Left colon (tissue), 2 donors: Measurements from ENCODE around the gene ARHGAP26. TPM values are rescaled to one million over a fixed set of nuclear protein-coding genes. Genes with fewer than 3 reads are reported as not detected.
A peak's percentile ranks its signal among the peaks of the same experiment; 100 is the strongest.

Source experiments
- ATAC-seq: fragments of 200-7000 bp; cut with Tn5 transposase; one replicate; pipeline ENCODE4 v1.9.1; 2020; ENCODE audit warnings: mild to moderate bottlenecking, moderate library complexity
- DNase-seq, 2 donors: peaks; one replicate each; pipeline ENCODE4 v3.0.0-alpha.2; 2020
- intact Hi-C, 2 donors: fragments of 100-400 bp; cut with DNase I in 1 of 2; cut with micrococcal nuclease in 1 of 2; formaldehyde crosslinking; loops; one replicate each; pipeline versions ENCODE4 v1.11.2 to v1.14.0; 2022; cut with DNase I, micrococcal nuclease
- total RNA-seq, 2 donors: library from RNA; stranded (reverse); fragmentation: NEBNext Ultra II Directional; extraction: Animal tissue kit (Norgen Biotek cat#: 25700); gene quantifications; one replicate each; pipeline ENCODE4 v1.2.1, GENCODE V29; 2021
- donor health status: DM: no; HTN: no; CAD: no.
- donor health status: DM: yes; HTN: yes; CAD: no.

Gene ARHGAP26
- total RNA-seq, 2 donors from 2014 or later = 71.6 to 85.1 TPM

- intact Hi-C loops = no loop called here
- DNase-seq = no peak
- ATAC-seq = no peak
Observed at GRCh38 chr5:143209881-143210395, 439.8 kb downstream of the ARHGAP26 start.

GRCh38 chr5:143210576-143210975 lies 440.4 kb downstream of the ARHGAP26 start:
- intact Hi-C loops = no loop called here
- ATAC-seq (no peak), DNase-seq (no peak)

- intact Hi-C loops = no loop called here
- ATAC-seq (no peak), DNase-seq (no peak)
Observed at GRCh38 chr5:143212261-143212660, 442.1 kb downstream of the ARHGAP26 start.

DNA sequence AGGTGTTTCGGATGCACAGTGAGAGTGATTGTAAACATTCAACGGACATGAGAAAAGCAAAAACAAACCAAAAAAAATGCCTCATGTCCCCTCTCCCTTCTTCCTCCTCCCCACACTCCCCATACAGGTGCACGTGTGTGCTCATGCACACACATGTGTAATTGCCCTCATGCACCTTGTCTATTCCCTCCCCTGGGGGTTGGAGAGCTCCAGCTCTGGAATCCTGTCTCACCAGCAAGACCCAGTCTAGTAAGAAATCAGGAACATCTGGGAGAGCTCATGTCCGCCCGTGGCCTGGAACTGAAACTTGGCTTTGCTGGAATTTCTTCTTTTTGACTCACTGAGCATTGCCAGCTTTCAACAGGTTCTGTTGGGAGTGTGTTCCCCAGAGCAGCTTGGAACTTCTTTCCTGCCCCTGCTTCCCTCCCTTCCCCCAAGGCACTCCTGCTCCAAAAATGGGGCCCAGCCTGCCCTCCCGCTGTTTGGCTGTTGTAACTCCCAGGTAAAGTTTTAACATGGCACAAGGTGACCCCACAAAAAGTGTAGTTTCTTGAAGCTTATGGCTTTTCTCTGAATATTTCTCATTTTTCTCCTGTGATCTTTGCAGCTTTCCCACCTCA lies 443.2 kb downstream of the ARHGAP26 start:
- no peak for DNase-seq
- intact Hi-C loops = no loop called here
- ATAC-seq = no peak

- ATAC-seq (no peak), DNase-seq (no peak)
Observed at GRCh38 chr5:143213851-143214363, 443.7 kb downstream of the ARHGAP26 start.

DNA sequence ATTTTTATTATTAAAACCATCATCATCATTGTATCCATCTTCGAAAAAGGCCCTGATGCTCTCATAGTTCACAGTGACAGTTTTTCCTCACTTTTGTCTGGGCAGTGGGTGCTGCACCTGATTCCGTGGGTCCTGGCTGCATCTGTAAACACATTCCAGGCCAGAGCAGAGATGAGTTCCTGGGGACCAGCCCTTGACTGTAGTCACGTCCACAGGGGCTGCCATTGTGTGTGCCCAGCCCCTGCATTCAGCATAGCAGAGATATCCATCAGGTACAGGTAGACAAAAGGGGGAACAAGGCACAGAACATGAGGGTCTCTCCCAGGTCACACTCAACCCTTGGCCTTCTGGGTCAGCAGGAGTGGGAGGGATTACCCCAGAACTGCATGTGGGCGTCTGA lies 444.3 kb downstream of the ARHGAP26 start:
- intact Hi-C loops = no loop called here
- ATAC-seq (no peak), DNase-seq (no peak)

More at GRCh38 chr5:143213851-143214363, 443.7 kb downstream of the ARHGAP26 start:
- intact Hi-C loops = no loop called here

DNA sequence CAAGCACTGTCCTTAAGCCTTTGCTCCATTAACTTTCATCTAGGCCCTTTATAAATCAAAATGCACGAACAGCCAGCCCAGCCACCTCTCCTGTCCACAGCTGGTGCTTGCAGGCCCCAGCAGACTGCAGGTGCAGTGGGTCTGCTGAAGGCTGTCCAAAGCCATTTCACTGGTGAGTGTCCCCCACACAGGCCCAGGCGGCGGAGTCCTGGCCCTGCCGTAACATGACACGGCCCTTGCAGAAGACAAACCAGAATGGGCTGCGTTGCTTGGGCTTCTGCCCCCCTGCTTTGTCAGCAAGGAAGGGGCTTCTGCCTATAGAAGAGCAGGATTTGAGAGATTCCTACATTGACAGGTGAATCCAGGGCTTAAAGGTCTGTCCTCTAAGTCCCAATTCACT lies 444.7 kb downstream of the ARHGAP26 start:
- intact Hi-C loops = no loop called here
- ATAC-seq (no peak), DNase-seq (no peak)

DNA sequence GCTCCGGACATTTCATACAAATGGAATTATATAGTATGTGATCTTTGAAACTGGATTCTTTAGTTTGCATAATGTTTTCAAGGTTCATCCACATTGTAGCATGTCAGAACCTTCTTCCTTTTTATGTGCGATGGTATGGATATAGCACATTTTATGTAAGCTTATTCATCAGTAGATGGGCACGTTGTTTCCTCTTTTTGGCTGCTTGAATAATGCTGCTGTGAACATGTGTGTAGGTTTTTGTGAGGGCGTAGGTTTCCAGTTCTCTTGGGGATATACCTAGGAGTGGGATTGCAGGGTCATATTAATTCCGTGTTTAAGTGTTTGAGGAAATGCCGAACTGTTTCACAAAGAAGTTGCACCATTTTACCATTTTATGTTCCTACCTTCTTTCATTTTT lies 445.5 kb downstream of the ARHGAP26 start:
- intact Hi-C loops = no loop called here
- no peak for ATAC-seq

GRCh38 chr5:143216211-143216610 lies 446.0 kb downstream of the ARHGAP26 start:
- intact Hi-C loops = no loop called here
- DNase-seq (no peak), ATAC-seq (no peak)

More for the DNA sequence above, 445.5 kb downstream of the ARHGAP26 start:
- no peak for DNase-seq

DNA sequence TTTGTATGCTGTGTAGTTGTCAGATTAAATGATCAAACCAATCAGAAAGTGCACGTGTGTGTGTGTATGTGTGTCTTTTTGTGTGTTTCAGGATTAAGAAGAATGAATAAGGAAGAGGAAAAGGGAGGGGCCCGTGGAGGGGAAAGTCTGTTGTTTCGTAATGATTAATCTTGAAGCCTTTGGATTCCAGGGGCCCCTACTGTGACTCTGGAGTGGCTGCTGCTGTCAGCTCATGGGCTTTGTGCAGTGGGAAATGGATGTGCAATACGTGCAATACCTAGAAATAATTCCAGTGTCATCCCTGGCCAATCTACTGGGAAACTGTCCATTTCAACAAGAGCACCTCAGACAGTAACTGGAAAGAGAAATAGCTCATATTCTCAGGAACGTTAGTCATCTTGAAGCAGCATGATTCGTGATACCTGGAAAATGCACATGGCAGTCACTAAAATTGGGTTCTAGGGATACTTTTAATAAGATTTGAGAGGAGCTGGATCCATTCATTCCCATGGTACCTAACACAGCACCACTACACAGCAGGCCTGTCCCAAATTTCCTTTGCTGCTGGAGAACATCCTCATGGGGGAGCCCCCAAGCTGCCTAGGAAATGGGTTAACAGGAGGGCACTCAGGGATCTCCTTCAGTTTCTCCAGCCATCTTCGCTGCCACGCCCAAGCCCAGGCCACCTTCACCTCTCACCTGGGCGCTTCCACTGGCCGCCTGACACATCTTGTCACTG lies 447.1 kb downstream of the ARHGAP26 start:
- intact Hi-C loops = no loop called here
- DNase-seq (no peak), ATAC-seq (no peak)

DNA sequence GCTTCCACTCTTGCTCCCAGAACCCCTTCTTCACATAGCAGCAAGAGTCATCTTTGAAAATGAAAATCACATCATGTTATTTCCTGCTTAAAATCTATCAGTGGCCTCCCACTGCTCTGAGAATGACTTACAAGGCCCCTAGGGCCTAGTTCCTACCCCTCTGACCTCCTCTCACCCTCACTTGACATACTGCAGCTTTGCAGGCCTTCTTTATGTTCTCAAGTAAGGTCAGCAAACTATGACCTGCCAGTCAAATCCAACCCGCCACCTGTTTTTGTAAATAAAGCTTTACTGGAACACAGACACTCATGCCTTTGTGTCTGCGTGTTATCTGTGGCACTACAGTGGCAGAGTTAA lies 447.6 kb downstream of the ARHGAP26 start:
- DNase-seq (no peak), ATAC-seq (no peak)
- intact Hi-C loops = no loop called here

GRCh38 chr5:143218517-143219170 lies 448.5 kb downstream of the ARHGAP26 start:
- DNase-seq = no peak
- ATAC-seq = peak; percentile 72
- intact Hi-C loops = no loop called here

- no peak for DNase-seq
- no peak for ATAC-seq
- intact Hi-C loops = no loop called here
Observed at GRCh38 chr5:143219696-143220095, 449.5 kb downstream of the ARHGAP26 start.

DNA sequence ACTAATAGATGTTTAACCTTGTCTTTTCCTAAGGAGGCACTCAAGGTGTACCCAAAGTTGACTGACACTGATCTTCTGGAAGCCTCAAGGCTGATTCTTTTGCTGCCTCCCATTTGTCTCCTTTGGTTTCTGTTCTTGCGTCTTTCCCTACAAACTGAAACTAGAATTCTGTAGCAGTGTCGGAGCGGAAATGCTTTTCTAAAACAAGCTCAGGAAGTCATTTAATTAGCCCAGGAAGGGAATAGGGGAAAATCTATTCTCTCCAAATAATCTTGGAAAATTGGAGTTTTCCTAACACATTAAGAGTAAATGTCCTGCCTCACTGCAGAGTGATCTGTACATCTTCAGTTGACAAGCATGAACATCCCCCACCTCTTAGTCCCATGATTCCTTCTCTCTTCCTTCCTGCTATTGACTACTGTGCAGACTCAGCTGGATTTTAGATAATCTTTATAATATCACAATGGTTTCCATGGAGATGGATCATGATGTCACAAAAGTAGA lies 450.6 kb downstream of the ARHGAP26 start:
- intact Hi-C loops = no loop called here
- DNase-seq (no peak), ATAC-seq (no peak)

DNA sequence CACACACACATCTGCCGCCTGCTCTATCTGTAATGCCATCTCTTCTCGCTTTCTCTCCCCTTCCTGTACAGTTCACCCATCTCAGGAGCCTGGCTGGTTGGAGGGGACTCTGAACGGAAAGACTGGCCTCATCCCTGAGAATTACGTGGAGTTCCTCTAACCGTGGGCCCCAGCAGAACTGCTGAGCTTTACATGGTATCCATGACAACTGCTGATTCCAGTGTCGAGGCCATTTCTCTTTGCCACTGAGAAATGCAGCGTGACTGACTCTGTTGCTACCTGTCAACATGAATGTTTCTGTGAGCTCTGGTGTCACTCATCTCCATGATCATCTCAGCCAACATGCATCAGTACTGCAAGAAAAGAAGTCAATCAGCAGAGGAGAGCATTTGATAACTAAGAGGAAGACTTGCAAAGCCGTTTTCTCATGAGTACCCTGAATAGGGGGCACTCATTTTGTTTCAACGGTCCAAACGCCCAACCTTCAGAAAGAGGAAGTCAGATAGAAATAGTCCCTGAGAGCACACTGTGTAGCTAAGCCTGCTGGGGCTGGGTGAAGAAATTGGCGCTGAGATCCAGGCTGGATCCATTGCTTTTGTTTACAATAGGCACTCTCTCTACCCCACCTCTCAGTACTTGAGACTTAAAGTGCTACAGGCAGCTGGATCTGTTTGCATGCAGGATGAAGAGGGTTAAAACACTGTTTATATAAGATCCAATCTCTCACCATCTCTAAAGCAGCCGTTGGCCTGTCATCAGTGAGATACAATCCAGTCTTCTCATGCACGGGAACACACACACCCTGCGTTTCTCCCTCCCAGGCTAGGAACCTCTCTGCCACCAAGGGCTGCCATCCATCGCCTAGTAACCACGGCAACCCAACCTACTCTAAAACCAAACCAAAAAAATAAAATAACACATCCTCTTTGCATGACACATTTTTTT lies 452.4 kb downstream of the ARHGAP26 start:
- intact Hi-C loops = no loop called here
- DNase-seq (no peak), ATAC-seq (peak; percentile 33)

- ATAC-seq = no peak
- intact Hi-C loops = no loop called here
- DNase-seq = no peak
Observed at GRCh38 chr5:143224672-143225071, 454.5 kb downstream of the ARHGAP26 start.

DNA sequence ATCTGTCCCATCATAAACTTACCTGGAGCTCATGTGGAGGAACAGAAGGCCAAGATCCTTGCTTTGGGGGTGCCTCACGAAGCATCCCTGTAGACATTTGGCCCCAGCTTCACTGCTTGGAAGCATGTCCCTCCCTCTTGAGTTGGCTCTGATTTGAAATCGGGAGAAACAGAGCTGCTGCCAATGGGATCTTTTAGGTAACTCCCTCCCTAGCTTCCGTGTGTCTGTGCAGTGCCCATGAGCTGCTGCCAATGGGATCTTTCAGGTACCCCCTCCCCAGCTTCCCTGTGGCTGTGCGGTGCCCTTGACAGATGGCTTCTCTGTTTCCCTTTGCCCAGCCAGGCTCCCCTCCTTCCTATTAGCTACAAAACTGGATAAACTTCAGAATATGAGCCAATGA lies 455.3 kb downstream of the ARHGAP26 start:
- intact Hi-C loops = no loop called here
- DNase-seq (no peak), ATAC-seq (no peak)

DNA sequence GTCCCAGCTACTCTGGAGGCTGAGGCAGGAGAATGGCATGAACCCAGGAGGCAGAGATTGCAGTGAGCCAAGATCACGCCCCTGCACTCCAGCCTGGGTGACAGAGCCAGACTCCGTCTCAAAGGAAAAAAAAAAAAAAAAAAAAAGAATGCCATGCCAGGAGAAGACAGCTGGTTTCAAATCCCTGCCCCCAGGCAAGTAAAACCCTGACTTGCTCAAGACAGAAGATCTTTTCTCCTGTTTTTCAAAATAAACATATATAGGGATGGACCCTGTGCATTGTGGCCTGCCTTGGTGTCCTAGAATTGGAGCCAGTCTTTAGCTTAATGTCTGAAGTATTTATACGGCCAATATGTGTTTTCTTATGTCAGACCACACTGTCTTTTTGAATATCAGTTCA lies 456.2 kb downstream of the ARHGAP26 start:
- ATAC-seq (no peak), DNase-seq (no peak)
- intact Hi-C loops = no loop called here

GRCh38 chr5:143226872-143227271 lies 456.7 kb downstream of the ARHGAP26 start:
- DNase-seq (no peak), ATAC-seq (no peak)
- intact Hi-C loops = no loop called here
